Duodenal mucosa (tissue), 2 donors: ENCODE results near the gene ADGRV1.

Source experiments
- H3K27ac ChIP-seq: one replicate; pipeline ENCODE4 v1.7.0; 2013; ENCODE audit warnings: low read depth, low read length
- H3K27me3 ChIP-seq, 2 donors: one replicate each; pipeline ENCODE4 v1.7.0; 2013; ENCODE audit warnings: low read length in 2 of 2, control low read depth in 1 of 2; ENCODE audit not compliant: insufficient read depth in 2 of 2, control insufficient read depth in 1 of 2
- H3K36me3 ChIP-seq, 2 donors: one replicate each; pipeline ENCODE4 v1.7.0; 2013; ENCODE audit warnings: low read length in 2 of 2, control low read depth in 1 of 2; ENCODE audit not compliant: insufficient read depth in 2 of 2, control insufficient read depth in 1 of 2
- H3K4me1 ChIP-seq, 2 donors: one replicate each; pipeline ENCODE4 v1.7.0; 2013; ENCODE audit warnings: low read length in 2 of 2, control low read depth in 1 of 2; ENCODE audit not compliant: insufficient read depth in 2 of 2, control insufficient read depth in 1 of 2
- H3K4me3 ChIP-seq, 2 donors: one replicate each; pipeline ENCODE4 v1.7.0; 2013; ENCODE audit warnings: low read length in 2 of 2, low read depth in 1 of 2
- H3K9ac ChIP-seq, 2 donors: one replicate each; pipeline ENCODE4 v1.7.0; 2013; ENCODE audit warnings: low read length in 2 of 2, low read depth in 1 of 2
- H3K9me3 ChIP-seq, 2 donors: one replicate each; pipeline ENCODE4 v1.7.0; 2013; ENCODE audit warnings: low read length in 2 of 2, control low read depth in 1 of 2; ENCODE audit not compliant: control insufficient read depth in 1 of 2

Gene ADGRV1

GRCh38 chr5:91200692-91201091 is 642.1 kb downstream of the ADGRV1 start:
- Histone ChIP-seq H3K4me3 (no peak overlapping the region), H3K27ac (no peak overlapping the region), H3K9ac (no peak overlapping the region), H3K36me3 (no peaks in the 10 kb centered on the region), H3K9me3 (no peaks in the 10 kb centered on the region), H3K4me1 (peaks cover 0 to under 1% of the 10 kb centered on the region in 2 donors), H3K27me3 (no peaks in the 10 kb centered on the region)

GRCh38 chr5:91206103-91206502 is 647.5 kb downstream of the ADGRV1 start:
- Histone ChIP-seq H3K27ac (no peak overlapping the region), H3K4me3 (no peak overlapping the region), H3K9ac (no peak overlapping the region), H3K4me1 (no peaks in the 10 kb centered on the region), H3K36me3 (no peaks in the 10 kb centered on the region), H3K9me3 (no peaks in the 10 kb centered on the region), H3K27me3 (no peaks in the 10 kb centered on the region)

- Histone ChIP-seq H3K9ac (no peak overlapping the region), H3K27ac (no peak overlapping the region), H3K4me3 (no peak overlapping the region), H3K9me3 (no peaks in the 10 kb centered on the region), H3K27me3 (no peaks in the 10 kb centered on the region), H3K4me1 (no peaks in the 10 kb centered on the region), H3K36me3 (no peaks in the 10 kb centered on the region)
Observed at GRCh38 chr5:91206734-91207133, 648.1 kb downstream of the ADGRV1 start.

- no peaks in the 10 kb centered on the region for H3K27me3 ChIP-seq
- H3K36me3 ChIP-seq = no peaks in the 10 kb centered on the region
- H3K4me1 ChIP-seq = peaks cover 0 to under 1% of the 10 kb centered on the region in 2 donors
- no peaks in the 10 kb centered on the region for H3K9me3 ChIP-seq
- H3K27ac ChIP-seq = no peak overlapping the region
- no peak overlapping the region for H3K4me3 ChIP-seq
- no peak overlapping the region for H3K9ac ChIP-seq
Observed at GRCh38 chr5:91207248-91207647, 648.7 kb downstream of the ADGRV1 start.

- Histone ChIP-seq H3K27ac (no peak overlapping the region), H3K4me3 (no peak overlapping the region), H3K9ac (no peak overlapping the region), H3K36me3 (no peaks in the 10 kb centered on the region), H3K27me3 (no peaks in the 10 kb centered on the region), H3K9me3 (no peaks in the 10 kb centered on the region), H3K4me1 (peaks cover 3 to 7% of the 10 kb centered on the region in 2 donors)
Observed at GRCh38 chr5:91211997-91212713, 653.6 kb downstream of the ADGRV1 start.

- no peaks in the 10 kb centered on the region for H3K9me3 ChIP-seq
- H3K36me3 ChIP-seq = no peaks in the 10 kb centered on the region
- H3K27me3 ChIP-seq = no peaks in the 10 kb centered on the region
- no peak overlapping the region for H3K9ac ChIP-seq
- no peak overlapping the region for H3K4me3 ChIP-seq
- peaks cover 3 to 7% of the 10 kb centered on the region in 2 donors for H3K4me1 ChIP-seq
- H3K27ac ChIP-seq = no peak overlapping the region
Observed at GRCh38 chr5:91212714-91213092, 654.1 kb downstream of the ADGRV1 start.
